Measurements from ENCODE around the gene EHMT2. TPM values are rescaled to one million over a fixed set of nuclear protein-coding genes. Genes with fewer than 3 reads are reported as not detected.

Gene EHMT2
- total and polyA plus RNA-seq, 2 of the 13 experiments (the other 11 are each of a cell fraction or from before 2014, with no cell fraction given): 55.2 to 69.2 TPM

DNA sequence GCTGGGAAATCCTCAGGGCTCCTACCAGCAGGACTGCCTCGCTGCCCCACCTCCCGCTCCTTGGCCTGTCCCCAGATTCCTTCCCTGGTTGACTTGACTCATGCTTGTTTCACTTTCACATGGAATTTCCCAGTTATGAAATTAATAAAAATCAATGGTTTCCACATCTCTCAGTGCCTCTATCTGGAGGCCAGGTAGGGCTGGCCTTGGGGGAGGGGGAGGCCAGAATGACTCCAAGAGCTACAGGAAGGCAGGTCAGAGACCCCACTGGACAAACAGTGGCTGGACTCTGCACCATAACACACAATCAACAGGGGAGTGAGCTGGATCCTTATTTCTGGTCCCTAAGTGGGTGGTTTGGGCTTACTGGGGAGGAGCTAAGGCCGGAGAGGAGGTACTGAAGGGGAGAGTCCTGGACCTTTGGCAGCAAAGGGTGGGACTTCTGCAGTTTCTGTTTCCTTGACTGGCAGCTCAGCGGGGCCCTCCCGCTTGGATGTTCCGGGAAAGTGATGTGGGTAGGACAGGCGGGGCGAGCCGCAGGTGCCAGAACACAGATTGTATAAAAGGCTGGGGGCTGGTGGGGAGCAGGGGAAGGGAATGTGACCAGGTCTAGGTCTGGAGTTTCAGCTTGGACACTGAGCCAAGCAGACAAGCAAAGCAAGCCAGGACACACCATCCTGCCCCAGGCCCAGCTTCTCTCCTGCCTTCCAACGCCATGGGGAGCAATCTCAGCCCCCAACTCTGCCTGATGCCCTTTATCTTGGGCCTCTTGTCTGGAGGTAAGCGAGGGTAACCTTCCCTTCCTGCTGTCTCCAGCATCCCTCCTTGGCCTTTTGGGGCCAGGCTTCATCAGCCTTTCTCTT is 48.2 kb upstream of the EHMT2 start, which contains the start of gene CFB (continued):
- TF ChIP-seq, protein P1, sequence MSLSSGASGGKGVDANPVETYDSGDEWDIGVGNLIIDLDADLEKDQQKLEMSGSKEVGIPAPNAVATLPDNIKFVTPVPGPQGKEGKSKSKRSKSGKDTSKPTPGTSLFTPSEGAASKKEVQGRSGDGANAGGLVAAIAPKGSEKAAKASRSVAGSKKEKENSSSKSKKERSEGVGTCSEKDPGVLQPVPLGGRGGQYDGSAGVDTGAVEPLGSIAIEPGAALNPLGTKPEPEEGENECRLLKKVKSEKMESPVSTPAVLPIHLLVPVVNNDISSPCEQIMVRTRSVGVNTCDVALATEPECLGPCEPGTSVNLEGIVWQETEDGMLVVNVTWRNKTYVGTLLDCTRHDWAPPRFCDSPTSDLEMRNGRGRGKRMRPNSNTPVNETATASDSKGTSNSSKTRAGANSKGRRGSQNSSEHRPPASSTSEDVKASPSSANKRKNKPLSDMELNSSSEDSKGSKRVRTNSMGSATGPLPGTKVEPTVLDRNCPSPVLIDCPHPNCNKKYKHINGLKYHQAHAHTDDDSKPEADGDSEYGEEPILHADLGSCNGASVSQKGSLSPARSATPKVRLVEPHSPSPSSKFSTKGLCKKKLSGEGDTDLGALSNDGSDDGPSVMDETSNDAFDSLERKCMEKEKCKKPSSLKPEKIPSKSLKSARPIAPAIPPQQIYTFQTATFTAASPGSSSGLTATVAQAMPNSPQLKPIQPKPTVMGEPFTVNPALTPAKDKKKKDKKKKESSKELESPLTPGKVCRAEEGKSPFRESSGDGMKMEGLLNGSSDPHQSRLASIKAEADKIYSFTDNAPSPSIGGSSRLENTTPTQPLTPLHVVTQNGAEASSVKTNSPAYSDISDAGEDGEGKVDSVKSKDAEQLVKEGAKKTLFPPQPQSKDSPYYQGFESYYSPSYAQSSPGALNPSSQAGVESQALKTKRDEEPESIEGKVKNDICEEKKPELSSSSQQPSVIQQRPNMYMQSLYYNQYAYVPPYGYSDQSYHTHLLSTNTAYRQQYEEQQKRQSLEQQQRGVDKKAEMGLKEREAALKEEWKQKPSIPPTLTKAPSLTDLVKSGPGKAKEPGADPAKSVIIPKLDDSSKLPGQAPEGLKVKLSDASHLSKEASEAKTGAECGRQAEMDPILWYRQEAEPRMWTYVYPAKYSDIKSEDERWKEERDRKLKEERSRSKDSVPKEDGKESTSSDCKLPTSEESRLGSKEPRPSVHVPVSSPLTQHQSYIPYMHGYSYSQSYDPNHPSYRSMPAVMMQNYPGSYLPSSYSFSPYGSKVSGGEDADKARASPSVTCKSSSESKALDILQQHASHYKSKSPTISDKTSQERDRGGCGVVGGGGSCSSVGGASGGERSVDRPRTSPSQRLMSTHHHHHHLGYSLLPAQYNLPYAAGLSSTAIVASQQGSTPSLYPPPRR (CRISPR knock-in tag; IDR thresholded peaks at IDR 0.05; ENCODE audit: borderline replicate concordance): peak; percentile 74
- TF ChIP-seq ZBTB7A (CRISPR knock-in tag; IDR thresholded peaks at IDR 0.05) (no peak; the same call in 1 of the 2 replicates), HOXA3 (CRISPR knock-in tag; IDR thresholded peaks at IDR 0.05) (peak; percentile 90), GTF3A (CRISPR knock-in tag; conservative IDR thresholded peaks at IDR 0.05) (no peak; the same call in 1 of the 2 replicates), ERF (CRISPR knock-in tag; IDR thresholded peaks at IDR 0.05) (peak; percentile 89), MTF1 (CRISPR knock-in tag; IDR thresholded peaks at IDR 0.05) (no peak), ZFY (CRISPR knock-in tag; IDR thresholded peaks at IDR 0.05) (peak; percentile 58), ZNF143 (CRISPR knock-in tag; IDR thresholded peaks at IDR 0.05) (peak; percentile 36; the same call in 1 of the 2 replicates), ASH2L (IDR thresholded peaks at IDR 0.05; ENCODE audit: insufficient read length, low read depth, low read length) (peak; percentile 95), ZNF670 (CRISPR knock-in tag; IDR thresholded peaks at IDR 0.05; ENCODE audit: borderline replicate concordance) (peak; percentile 86; the same call in 1 of the 2 replicates), EHMT2 (IDR thresholded peaks at IDR 0.05; ENCODE audit: borderline replicate concordance, low read depth, low read length) (peak; percentile 71; the same call in 1 of the 2 replicates), ZNF33A (CRISPR knock-in tag; IDR thresholded peaks at IDR 0.05; ENCODE audit: borderline replicate concordance) (no peak)
- TF ChIP-seq, protein P2, sequence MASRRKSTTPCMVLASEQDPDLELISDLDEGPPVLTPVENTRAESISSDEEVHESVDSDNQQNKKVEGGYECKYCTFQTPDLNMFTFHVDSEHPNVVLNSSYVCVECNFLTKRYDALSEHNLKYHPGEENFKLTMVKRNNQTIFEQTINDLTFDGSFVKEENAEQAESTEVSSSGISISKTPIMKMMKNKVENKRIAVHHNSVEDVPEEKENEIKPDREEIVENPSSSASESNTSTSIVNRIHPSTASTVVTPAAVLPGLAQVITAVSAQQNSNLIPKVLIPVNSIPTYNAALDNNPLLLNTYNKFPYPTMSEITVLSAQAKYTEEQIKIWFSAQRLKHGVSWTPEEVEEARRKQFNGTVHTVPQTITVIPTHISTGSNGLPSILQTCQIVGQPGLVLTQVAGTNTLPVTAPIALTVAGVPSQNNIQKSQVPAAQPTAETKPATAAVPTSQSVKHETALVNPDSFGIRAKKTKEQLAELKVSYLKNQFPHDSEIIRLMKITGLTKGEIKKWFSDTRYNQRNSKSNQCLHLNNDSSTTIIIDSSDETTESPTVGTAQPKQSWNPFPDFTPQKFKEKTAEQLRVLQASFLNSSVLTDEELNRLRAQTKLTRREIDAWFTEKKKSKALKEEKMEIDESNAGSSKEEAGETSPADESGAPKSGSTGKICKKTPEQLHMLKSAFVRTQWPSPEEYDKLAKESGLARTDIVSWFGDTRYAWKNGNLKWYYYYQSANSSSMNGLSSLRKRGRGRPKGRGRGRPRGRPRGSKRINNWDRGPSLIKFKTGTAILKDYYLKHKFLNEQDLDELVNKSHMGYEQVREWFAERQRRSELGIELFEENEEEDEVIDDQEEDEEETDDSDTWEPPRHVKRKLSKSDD (CRISPR knock-in tag; IDR thresholded peaks at IDR 0.05; ENCODE audit: low read depth): 0 out of 2 replicates have a peak, but pooled peaks have one; percentile 59
- TF ChIP-seq, protein P3, sequence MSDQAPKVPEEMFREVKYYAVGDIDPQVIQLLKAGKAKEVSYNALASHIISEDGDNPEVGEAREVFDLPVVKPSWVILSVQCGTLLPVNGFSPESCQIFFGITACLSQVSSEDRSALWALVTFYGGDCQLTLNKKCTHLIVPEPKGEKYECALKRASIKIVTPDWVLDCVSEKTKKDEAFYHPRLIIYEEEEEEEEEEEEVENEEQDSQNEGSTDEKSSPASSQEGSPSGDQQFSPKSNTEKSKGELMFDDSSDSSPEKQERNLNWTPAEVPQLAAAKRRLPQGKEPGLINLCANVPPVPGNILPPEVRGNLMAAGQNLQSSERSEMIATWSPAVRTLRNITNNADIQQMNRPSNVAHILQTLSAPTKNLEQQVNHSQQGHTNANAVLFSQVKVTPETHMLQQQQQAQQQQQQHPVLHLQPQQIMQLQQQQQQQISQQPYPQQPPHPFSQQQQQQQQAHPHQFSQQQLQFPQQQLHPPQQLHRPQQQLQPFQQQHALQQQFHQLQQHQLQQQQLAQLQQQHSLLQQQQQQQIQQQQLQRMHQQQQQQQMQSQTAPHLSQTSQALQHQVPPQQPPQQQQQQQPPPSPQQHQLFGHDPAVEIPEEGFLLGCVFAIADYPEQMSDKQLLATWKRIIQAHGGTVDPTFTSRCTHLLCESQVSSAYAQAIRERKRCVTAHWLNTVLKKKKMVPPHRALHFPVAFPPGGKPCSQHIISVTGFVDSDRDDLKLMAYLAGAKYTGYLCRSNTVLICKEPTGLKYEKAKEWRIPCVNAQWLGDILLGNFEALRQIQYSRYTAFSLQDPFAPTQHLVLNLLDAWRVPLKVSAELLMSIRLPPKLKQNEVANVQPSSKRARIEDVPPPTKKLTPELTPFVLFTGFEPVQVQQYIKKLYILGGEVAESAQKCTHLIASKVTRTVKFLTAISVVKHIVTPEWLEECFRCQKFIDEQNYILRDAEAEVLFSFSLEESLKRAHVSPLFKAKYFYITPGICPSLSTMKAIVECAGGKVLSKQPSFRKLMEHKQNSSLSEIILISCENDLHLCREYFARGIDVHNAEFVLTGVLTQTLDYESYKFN (CRISPR knock-in tag; conservative IDR thresholded peaks at IDR 0.05): peak; percentile 100
- TF ChIP-seq, protein P4, sequence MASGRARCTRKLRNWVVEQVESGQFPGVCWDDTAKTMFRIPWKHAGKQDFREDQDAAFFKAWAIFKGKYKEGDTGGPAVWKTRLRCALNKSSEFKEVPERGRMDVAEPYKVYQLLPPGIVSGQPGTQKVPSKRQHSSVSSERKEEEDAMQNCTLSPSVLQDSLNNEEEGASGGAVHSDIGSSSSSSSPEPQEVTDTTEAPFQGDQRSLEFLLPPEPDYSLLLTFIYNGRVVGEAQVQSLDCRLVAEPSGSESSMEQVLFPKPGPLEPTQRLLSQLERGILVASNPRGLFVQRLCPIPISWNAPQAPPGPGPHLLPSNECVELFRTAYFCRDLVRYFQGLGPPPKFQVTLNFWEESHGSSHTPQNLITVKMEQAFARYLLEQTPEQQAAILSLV (CRISPR knock-in tag; IDR thresholded peaks at IDR 0.05; ENCODE audit: borderline replicate concordance): peak; percentile 88; the same call in 1 of the 2 replicates

All from HepG2 (cell line).